Smooth muscle cell (in vitro differentiated cells): ENCODE results near the gene MAP2K6. TPM values are rescaled to one million over a fixed set of nuclear protein-coding genes. Genes with fewer than 3 reads are reported as not detected.

Experiments
- DNase-seq: peaks from one replicate; lab custom pipeline; 2025; ENCODE audit not compliant: unreplicated experiment; lab: John Stamatoyannopoulos, UW
- H2AFZ ChIP-seq: fragments of 200-600 bp; sonication (generic); 2 replicates; pipeline ENCODE4 v1.6.0; 2016; ENCODE audit warnings: antibody characterized with exemption, low read depth, mild to moderate bottlenecking
- H3F3A ChIP-seq: fragments of 200-600 bp; sonication (generic); 2 replicates; pipeline ENCODE4 v1.6.0; 2017; ENCODE audit warnings: antibody characterized with exemption, low read depth
- H3K27ac ChIP-seq: fragments of 200-600 bp; sonication (generic); 2 replicates; pipeline ENCODE4 v1.5.1; 2016; ENCODE audit warnings: low read depth, mild to moderate bottlenecking
- H3K27me3 ChIP-seq: fragments of 200-600 bp; sonication (generic); 2 replicates; pipeline ENCODE4 v1.6.1; 2016; ENCODE audit warnings: low read depth, mild to moderate bottlenecking
- H3K36me3 ChIP-seq: fragments of 200-600 bp; sonication (generic); 2 replicates; pipeline ENCODE4 v1.5.1; 2016; ENCODE audit warnings: low read depth
- H3K4me1 ChIP-seq: fragments of 200-600 bp; sonication (generic); 2 replicates; pipeline ENCODE4 v1.5.1; 2016; ENCODE audit warnings: low read depth
- H3K4me2 ChIP-seq: fragments of 200-600 bp; sonication (generic); 2 replicates; pipeline ENCODE4 v1.6.0; 2016; ENCODE audit warnings: mild to moderate bottlenecking
- H3K4me3 ChIP-seq: fragments of 200-600 bp; sonication (generic); 2 replicates; pipeline ENCODE4 v1.5.1; 2016; ENCODE audit warnings: mild to moderate bottlenecking
- H3K79me2 ChIP-seq: fragments of 200-600 bp; sonication (generic); 2 replicates; pipeline ENCODE4 v1.6.0; 2016; ENCODE audit warnings: low read depth, mild to moderate bottlenecking
- H3K9ac ChIP-seq: fragments of 200-600 bp; sonication (generic); 2 replicates; pipeline ENCODE4 v1.6.0; 2016; ENCODE audit warnings: low read depth
- H3K9me3 ChIP-seq: fragments of 200-600 bp; sonication (generic); replicated peaks from 2 replicates; pipeline ENCODE4 v1.5.1; 2016; ENCODE audit warnings: low read depth
- H4K20me1 ChIP-seq: fragments of 200-600 bp; sonication (generic); 2 replicates; pipeline ENCODE4 v1.6.0; 2016; ENCODE audit warnings: low read depth
- CTCF ChIP-seq: fragments of 200-600 bp; sonication (generic); IDR thresholded peaks from 2 replicates; pipeline ENCODE4 v1.5.1; 2017; ENCODE audit warnings: borderline replicate concordance, mild to moderate bottlenecking, antibody characterized with exemption; ENCODE audit not compliant: insufficient read depth, poor library complexity, severe bottlenecking
- WGBS: methylation state at CpG from one replicate; pipeline ENCODE4 v1.1.7; 2016; ENCODE audit warnings: low lambda C conversion rate; 5-methylcytosine and 5-hydroxymethylcytosine counted together
- polyA plus RNA-seq: library from polyadenylated mRNA; unstranded; fragments of >200 nt; fragmentation: Nextera tagmentation; extraction: Ambion mirVana; gene quantifications from 2 replicates; pipeline ENCODE4 v1.2.1, GENCODE V29; 2016
- total RNA-seq: library from RNA; depleted of rRNA; stranded (reverse); fragments of >200 nt; gene quantifications from 2 replicates; pipeline ENCODE4 v1.2.3, GENCODE V29; 2014

The MAP2K6 gene
- total and polyA plus RNA-seq, 2 experiments from 2014 or later, result 5.0 to 8.1 TPM

GRCh38 chr17:69577098-69577497, 162.6 kb downstream of the MAP2K6 start:
- no peaks in the 10 kb centered on the region for H4K20me1 ChIP-seq
- no peak overlapping the region for H3K4me3 ChIP-seq

GRCh38 chr17:69578385-69578936, 164.0 kb downstream of the MAP2K6 start:
- Histone ChIP-seq H4K20me1 (no peaks in the 10 kb centered on the region), H3K4me3 (no peak overlapping the region), H2AFZ (no peak overlapping the region), H3K4me1 (peaks cover 18% of the 10 kb centered on the region), H3K79me2 (no peaks in the 10 kb centered on the region), H3K9ac (no peak overlapping the region), H3K27me3 (peaks cover 52% of the 10 kb centered on the region), H3K4me2 (no peak overlapping the region), H3K9me3 (no peaks in the 10 kb centered on the region), H3F3A (peaks cover 8% of the 10 kb centered on the region), H3K27ac (no peak overlapping the region), H3K36me3 (no peaks in the 10 kb centered on the region)
- DNase-seq, result no peak
- 79% methylated on average over 4 of the region's 4 CpGs for WGBS
- TF ChIP-seq CTCF, result no peak

More at GRCh38 chr17:69577098-69577497, 162.6 kb downstream of the MAP2K6 start:
- TF ChIP-seq CTCF, result no peak
- peaks cover 8% of the 10 kb centered on the region for H3F3A ChIP-seq
- H3K9ac ChIP-seq, result no peak overlapping the region
- no peak overlapping the region for H3K27ac ChIP-seq
- H3K36me3 ChIP-seq, result no peaks in the 10 kb centered on the region
- H3K79me2 ChIP-seq, result no peaks in the 10 kb centered on the region
- DNase-seq, result no peak
- H3K4me1 ChIP-seq, result peaks cover 18% of the 10 kb centered on the region
- peaks cover 39% of the 10 kb centered on the region for H3K27me3 ChIP-seq
- no peak overlapping the region for H2AFZ ChIP-seq
- H3K4me2 ChIP-seq, result no peak overlapping the region
- WGBS, result 98% methylated on average over 7 of the region's 7 CpGs
- no peaks in the 10 kb centered on the region for H3K9me3 ChIP-seq

GRCh38 chr17:69579961-69580677, 165.6 kb downstream of the MAP2K6 start:
- WGBS, result 98% methylated on average over 5 of the region's 5 CpGs
- H2AFZ ChIP-seq, result no peak overlapping the region

More at GRCh38 chr17:69579961-69580677, 165.6 kb downstream of the MAP2K6 start:
- no peak overlapping the region for H3K4me2 ChIP-seq
- H3K9ac ChIP-seq, result no peak overlapping the region
- no peaks in the 10 kb centered on the region for H4K20me1 ChIP-seq
- no peak for DNase-seq
- H3K27ac ChIP-seq, result no peak overlapping the region
- H3K4me1 ChIP-seq, result peaks cover 7% of the 10 kb centered on the region
- no peak overlapping the region for H3K4me3 ChIP-seq
- no peaks in the 10 kb centered on the region for H3K36me3 ChIP-seq
- peaks cover 59% of the 10 kb centered on the region for H3K27me3 ChIP-seq
- H3F3A ChIP-seq, result peaks cover 5% of the 10 kb centered on the region
- no peaks in the 10 kb centered on the region for H3K79me2 ChIP-seq
- H3K9me3 ChIP-seq, result no peaks in the 10 kb centered on the region
- no peak for TF ChIP-seq CTCF
